ENCODE results near the gene ANKAR. TPM values are rescaled to one million over a fixed set of nuclear protein-coding genes. Genes with fewer than 3 reads are reported as not detected.

ANKAR gene
- total and polyA plus RNA-seq, 2 of the 8 experiments (the other 6 are each of a cell fraction or from before 2014, with no cell fraction given) = 0.56 to 1.7 TPM

DNA sequence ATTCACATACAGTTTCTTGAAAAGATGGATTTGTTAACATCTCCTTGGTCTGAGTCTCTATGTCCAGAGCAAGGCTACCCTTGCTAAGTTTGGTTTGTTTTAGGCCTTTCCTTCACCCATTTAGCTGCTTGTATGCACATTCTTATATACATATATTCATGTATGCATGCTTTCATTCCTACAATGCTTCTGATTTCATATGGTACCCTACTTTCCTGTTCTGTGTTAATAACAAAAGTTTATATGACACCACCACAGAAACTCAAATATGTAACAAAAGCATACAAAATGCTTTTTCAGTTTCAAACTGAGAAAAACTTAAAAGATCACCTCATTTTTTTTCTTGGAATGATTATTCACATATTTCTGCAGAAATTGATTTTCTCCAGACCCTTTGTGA is 48.7 kb downstream of the ANKAR start (continued):
- TF ChIP-seq, protein P1, sequence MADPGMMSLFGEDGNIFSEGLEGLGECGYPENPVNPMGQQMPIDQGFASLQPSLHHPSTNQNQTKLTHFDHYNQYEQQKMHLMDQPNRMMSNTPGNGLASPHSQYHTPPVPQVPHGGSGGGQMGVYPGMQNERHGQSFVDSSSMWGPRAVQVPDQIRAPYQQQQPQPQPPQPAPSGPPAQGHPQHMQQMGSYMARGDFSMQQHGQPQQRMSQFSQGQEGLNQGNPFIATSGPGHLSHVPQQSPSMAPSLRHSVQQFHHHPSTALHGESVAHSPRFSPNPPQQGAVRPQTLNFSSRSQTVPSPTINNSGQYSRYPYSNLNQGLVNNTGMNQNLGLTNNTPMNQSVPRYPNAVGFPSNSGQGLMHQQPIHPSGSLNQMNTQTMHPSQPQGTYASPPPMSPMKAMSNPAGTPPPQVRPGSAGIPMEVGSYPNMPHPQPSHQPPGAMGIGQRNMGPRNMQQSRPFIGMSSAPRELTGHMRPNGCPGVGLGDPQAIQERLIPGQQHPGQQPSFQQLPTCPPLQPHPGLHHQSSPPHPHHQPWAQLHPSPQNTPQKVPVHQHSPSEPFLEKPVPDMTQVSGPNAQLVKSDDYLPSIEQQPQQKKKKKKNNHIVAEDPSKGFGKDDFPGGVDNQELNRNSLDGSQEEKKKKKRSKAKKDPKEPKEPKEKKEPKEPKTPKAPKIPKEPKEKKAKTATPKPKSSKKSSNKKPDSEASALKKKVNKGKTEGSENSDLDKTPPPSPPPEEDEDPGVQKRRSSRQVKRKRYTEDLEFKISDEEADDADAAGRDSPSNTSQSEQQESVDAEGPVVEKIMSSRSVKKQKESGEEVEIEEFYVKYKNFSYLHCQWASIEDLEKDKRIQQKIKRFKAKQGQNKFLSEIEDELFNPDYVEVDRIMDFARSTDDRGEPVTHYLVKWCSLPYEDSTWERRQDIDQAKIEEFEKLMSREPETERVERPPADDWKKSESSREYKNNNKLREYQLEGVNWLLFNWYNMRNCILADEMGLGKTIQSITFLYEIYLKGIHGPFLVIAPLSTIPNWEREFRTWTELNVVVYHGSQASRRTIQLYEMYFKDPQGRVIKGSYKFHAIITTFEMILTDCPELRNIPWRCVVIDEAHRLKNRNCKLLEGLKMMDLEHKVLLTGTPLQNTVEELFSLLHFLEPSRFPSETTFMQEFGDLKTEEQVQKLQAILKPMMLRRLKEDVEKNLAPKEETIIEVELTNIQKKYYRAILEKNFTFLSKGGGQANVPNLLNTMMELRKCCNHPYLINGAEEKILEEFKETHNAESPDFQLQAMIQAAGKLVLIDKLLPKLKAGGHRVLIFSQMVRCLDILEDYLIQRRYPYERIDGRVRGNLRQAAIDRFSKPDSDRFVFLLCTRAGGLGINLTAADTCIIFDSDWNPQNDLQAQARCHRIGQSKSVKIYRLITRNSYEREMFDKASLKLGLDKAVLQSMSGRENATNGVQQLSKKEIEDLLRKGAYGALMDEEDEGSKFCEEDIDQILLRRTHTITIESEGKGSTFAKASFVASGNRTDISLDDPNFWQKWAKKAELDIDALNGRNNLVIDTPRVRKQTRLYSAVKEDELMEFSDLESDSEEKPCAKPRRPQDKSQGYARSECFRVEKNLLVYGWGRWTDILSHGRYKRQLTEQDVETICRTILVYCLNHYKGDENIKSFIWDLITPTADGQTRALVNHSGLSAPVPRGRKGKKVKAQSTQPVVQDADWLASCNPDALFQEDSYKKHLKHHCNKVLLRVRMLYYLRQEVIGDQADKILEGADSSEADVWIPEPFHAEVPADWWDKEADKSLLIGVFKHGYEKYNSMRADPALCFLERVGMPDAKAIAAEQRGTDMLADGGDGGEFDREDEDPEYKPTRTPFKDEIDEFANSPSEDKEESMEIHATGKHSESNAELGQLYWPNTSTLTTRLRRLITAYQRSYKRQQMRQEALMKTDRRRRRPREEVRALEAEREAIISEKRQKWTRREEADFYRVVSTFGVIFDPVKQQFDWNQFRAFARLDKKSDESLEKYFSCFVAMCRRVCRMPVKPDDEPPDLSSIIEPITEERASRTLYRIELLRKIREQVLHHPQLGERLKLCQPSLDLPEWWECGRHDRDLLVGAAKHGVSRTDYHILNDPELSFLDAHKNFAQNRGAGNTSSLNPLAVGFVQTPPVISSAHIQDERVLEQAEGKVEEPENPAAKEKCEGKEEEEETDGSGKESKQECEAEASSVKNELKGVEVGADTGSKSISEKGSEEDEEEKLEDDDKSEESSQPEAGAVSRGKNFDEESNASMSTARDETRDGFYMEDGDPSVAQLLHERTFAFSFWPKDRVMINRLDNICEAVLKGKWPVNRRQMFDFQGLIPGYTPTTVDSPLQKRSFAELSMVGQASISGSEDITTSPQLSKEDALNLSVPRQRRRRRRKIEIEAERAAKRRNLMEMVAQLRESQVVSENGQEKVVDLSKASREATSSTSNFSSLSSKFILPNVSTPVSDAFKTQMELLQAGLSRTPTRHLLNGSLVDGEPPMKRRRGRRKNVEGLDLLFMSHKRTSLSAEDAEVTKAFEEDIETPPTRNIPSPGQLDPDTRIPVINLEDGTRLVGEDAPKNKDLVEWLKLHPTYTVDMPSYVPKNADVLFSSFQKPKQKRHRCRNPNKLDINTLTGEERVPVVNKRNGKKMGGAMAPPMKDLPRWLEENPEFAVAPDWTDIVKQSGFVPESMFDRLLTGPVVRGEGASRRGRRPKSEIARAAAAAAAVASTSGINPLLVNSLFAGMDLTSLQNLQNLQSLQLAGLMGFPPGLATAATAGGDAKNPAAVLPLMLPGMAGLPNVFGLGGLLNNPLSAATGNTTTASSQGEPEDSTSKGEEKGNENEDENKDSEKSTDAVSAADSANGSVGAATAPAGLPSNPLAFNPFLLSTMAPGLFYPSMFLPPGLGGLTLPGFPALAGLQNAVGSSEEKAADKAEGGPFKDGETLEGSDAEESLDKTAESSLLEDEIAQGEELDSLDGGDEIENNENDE (IDR thresholded peaks at IDR 0.05; ENCODE audit: insufficient replicate concordance, low read length) = no peak
- no peak for TF ChIP-seq RXRA (IDR thresholded peaks at IDR 0.05; ENCODE audit: insufficient read depth, low read depth, low read length)
- TF ChIP-seq KDM1A (IDR thresholded peaks at IDR 0.05; ENCODE audit: borderline replicate concordance, low read length) = no peak
- no peak for TF ChIP-seq JUN (IDR thresholded peaks at IDR 0.05; ENCODE audit: low read depth, low read length)
- TF ChIP-seq TAF1 (IDR thresholded peaks at IDR 0.05; ENCODE audit: low read depth, low read length) = no peak
- TF ChIP-seq TAF7 (optimal IDR thresholded peaks at IDR 0.05; ENCODE audit: borderline replicate concordance, low read depth, low read length) = no peak
